MM.1S (cell line): ENCODE results near the gene MARCKSL1.

Experiments used
- DNase-seq: peaks from one replicate; pipeline ENCODE4 v3.0.0-alpha.2; 2015
- H2AFZ ChIP-seq: fragments of 300-600 bp; sonication (generic); 2 replicates; pipeline ENCODE4 v1.6.0; 2016; ENCODE audit warnings: antibody characterized with exemption, low read length
- H3F3A ChIP-seq: fragments of 300-600 bp; sonication (generic); 2 replicates; pipeline ENCODE4 v1.6.1; 2016; ENCODE audit warnings: mild to moderate bottlenecking, antibody characterized with exemption, low read length, moderate library complexity, mixed read lengths; ENCODE audit not compliant: insufficient read depth
- H3K27ac ChIP-seq: fragments of 300-600 bp; sonication (generic); 2 replicates; pipeline ENCODE4 v1.5.1; 2016; ENCODE audit warnings: mild to moderate bottlenecking, low read length
- H3K27me3 ChIP-seq: fragments of 300-600 bp; sonication (generic); replicated peaks from 2 replicates; pipeline ENCODE4 v1.6.0; 2016; ENCODE audit warnings: low read length; ENCODE audit not compliant: insufficient read depth
- H3K36me3 ChIP-seq: fragments of 300-600 bp; sonication (generic); replicated peaks from 2 replicates; pipeline ENCODE4 v1.6.1; 2016; ENCODE audit warnings: mild to moderate bottlenecking, low read length, mixed read lengths; ENCODE audit not compliant: insufficient read depth
- H3K4me1 ChIP-seq: fragments of 300-600 bp; sonication (generic); 2 replicates; pipeline ENCODE4 v1.6.1; 2016; ENCODE audit warnings: low read length, mixed read lengths
- H3K4me2 ChIP-seq: fragments of 300-600 bp; sonication (generic); 2 replicates; pipeline ENCODE4 v1.6.0; 2016; ENCODE audit warnings: low read depth, low read length
- H3K4me3 ChIP-seq: fragments of 300-600 bp; sonication (generic); 2 replicates; pipeline ENCODE4 v1.5.1; 2016; ENCODE audit warnings: low read length, mixed read lengths
- H3K79me2 ChIP-seq: fragments of 300-600 bp; sonication (generic); 2 replicates; pipeline ENCODE4 v1.6.1; 2016; ENCODE audit warnings: mixed run types, low read length, mixed read lengths
- H3K9ac ChIP-seq: fragments of 300-600 bp; sonication (generic); 2 replicates; pipeline ENCODE4 v1.6.1; 2016; ENCODE audit warnings: low read length, mixed read lengths
- H3K9me2 ChIP-seq: fragments of 300-600 bp; sonication (generic); replicated peaks from 2 replicates; pipeline ENCODE4 v1.6.1; 2016; ENCODE audit warnings: mild to moderate bottlenecking, low read length, mixed read lengths; ENCODE audit not compliant: insufficient read depth
- H3K9me3 ChIP-seq: fragments of 300-600 bp; sonication (generic); replicated peaks from 2 replicates; pipeline ENCODE4 v1.6.1; 2016; ENCODE audit warnings: mild to moderate bottlenecking, low read length, mixed read lengths; ENCODE audit not compliant: insufficient read depth
- H4K20me1 ChIP-seq: fragments of 300-600 bp; sonication (generic); 2 replicates; pipeline ENCODE4 v1.6.1; 2016; ENCODE audit warnings: mild to moderate bottlenecking, low read length, moderate library complexity, mixed read lengths; ENCODE audit not compliant: insufficient read depth
- EZH2 ChIP-seq: fragments of 300-600 bp; sonication (generic); optimal IDR thresholded peaks from 2 replicates; pipeline ENCODE3; 2017; ENCODE audit warnings: low read depth, mild to moderate bottlenecking, antibody characterized with exemption, low read length, mixed read lengths
- EZH2phosphoT487 ChIP-seq: fragments of 300-600 bp; sonication (generic); IDR thresholded peaks from 2 replicates; pipeline ENCODE4 v1.6.1; 2018; ENCODE audit warnings: antibody characterized with exemption, low read length
- TF ChIP-seq, protein P1 (sequence below): fragments of 300-600 bp; sonication (generic); IDR thresholded peaks from 2 replicates; pipeline ENCODE4 v1.5.1; 2016; ENCODE audit warnings: antibody characterized with exemption, low read length, mixed read lengths

MARCKSL1 gene

DNA sequence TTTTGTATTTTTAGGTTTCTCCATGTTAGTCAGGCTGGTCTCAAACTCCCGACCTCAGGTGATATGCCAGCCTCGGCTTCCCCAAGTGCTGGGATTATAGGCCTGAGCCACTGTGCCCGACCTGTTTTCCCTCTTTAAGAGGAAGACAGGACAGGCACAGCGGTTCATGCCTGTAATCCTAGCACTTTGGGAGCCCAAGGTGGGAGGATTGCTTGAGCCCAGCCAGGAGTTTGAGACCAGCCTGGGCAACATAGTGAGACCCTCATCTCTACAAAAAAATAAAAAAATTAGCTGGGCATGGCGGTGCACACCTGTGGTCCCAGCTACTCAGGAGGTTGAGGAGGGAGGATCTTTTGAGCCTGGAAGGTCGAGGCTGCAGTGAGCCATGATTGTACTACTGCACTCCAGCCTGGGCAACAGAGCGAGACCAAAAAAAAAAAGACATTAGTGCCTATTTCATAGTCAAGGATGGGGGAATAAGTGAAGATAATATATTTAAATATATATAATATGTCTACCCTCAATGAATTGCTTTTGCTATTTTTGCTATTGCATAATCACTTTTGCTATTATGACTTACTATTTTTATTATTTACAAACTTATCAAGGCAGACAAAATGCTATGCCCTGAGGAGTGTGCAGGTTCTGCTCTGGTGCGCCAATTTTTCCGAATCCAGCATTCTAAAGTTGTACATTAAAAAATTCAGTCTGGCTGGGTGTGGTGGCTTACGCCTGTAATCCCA lies 17.7 kb downstream of the MARCKSL1 start:
- H3K27ac ChIP-seq = no peak overlapping the region

DNA sequence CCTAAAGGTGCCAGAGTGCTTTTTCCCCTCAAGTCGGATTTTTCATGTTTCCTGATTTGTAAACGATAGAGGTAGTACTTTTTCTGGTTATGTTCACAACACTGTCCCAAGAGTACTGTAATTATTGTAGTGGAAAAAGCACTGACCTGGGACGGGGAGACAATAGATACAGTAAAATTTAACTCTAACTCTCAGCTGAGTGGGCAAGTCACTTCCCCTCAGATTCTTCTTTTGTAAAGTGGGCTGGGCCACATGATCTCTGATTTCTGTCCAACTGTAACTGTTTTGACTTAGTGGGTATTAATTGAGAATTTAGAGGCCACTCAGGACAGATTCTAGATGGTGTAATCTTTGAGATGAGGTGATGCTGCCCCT lies 19.1 kb downstream of the MARCKSL1 start:
- no peaks in the 10 kb centered on the region for H3K9me2 ChIP-seq
- no peak overlapping the region for H2AFZ ChIP-seq
- 0 out of 2 replicates have a peak, but pooled peaks cover 4% of the 10 kb centered on the region for H4K20me1 ChIP-seq
- peaks cover 8% of the 10 kb centered on the region for H3K4me1 ChIP-seq
- H3K36me3 ChIP-seq = no peaks in the 10 kb centered on the region
- H3F3A ChIP-seq = no peaks in the 10 kb centered on the region
- H3K27me3 ChIP-seq = no peaks in the 10 kb centered on the region
- H3K4me2 ChIP-seq = no peak overlapping the region
- DNase-seq = no peak
- no peak overlapping the region for H3K27ac ChIP-seq
- H3K4me3 ChIP-seq = no peak overlapping the region
- TF ChIP-seq EZH2phosphoT487 (no peak), EZH2 (no peak)
- TF ChIP-seq, protein P1, sequence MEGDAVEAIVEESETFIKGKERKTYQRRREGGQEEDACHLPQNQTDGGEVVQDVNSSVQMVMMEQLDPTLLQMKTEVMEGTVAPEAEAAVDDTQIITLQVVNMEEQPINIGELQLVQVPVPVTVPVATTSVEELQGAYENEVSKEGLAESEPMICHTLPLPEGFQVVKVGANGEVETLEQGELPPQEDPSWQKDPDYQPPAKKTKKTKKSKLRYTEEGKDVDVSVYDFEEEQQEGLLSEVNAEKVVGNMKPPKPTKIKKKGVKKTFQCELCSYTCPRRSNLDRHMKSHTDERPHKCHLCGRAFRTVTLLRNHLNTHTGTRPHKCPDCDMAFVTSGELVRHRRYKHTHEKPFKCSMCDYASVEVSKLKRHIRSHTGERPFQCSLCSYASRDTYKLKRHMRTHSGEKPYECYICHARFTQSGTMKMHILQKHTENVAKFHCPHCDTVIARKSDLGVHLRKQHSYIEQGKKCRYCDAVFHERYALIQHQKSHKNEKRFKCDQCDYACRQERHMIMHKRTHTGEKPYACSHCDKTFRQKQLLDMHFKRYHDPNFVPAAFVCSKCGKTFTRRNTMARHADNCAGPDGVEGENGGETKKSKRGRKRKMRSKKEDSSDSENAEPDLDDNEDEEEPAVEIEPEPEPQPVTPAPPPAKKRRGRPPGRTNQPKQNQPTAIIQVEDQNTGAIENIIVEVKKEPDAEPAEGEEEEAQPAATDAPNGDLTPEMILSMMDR = no peak
- no peak overlapping the region for H3K9ac ChIP-seq
- H3K9me3 ChIP-seq = no peaks in the 10 kb centered on the region
- peaks cover 61% of the 10 kb centered on the region for H3K79me2 ChIP-seq

More for the DNA sequence above, 17.7 kb downstream of the MARCKSL1 start:
- H3K9me2 ChIP-seq = no peaks in the 10 kb centered on the region
- H3K4me3 ChIP-seq = no peak overlapping the region
- 0 out of 2 replicates have a peak, but pooled peaks cover 3% of the 10 kb centered on the region for H3F3A ChIP-seq
- no peak overlapping the region for H3K4me2 ChIP-seq
- H3K27me3 ChIP-seq = no peaks in the 10 kb centered on the region
- no peak overlapping the region for H2AFZ ChIP-seq
- H3K4me1 ChIP-seq = peaks cover 13% of the 10 kb centered on the region
- 0 out of 2 replicates have a peak, but pooled peaks cover 4% of the 10 kb centered on the region for H4K20me1 ChIP-seq
- no peak for DNase-seq
- H3K79me2 ChIP-seq = peaks cover 54% of the 10 kb centered on the region
- no peaks in the 10 kb centered on the region for H3K9me3 ChIP-seq
- no peaks in the 10 kb centered on the region for H3K36me3 ChIP-seq
- H3K9ac ChIP-seq = no peak overlapping the region
- TF ChIP-seq EZH2phosphoT487 (no peak), EZH2 (no peak)
- TF ChIP-seq, protein P1 = no peak

DNA sequence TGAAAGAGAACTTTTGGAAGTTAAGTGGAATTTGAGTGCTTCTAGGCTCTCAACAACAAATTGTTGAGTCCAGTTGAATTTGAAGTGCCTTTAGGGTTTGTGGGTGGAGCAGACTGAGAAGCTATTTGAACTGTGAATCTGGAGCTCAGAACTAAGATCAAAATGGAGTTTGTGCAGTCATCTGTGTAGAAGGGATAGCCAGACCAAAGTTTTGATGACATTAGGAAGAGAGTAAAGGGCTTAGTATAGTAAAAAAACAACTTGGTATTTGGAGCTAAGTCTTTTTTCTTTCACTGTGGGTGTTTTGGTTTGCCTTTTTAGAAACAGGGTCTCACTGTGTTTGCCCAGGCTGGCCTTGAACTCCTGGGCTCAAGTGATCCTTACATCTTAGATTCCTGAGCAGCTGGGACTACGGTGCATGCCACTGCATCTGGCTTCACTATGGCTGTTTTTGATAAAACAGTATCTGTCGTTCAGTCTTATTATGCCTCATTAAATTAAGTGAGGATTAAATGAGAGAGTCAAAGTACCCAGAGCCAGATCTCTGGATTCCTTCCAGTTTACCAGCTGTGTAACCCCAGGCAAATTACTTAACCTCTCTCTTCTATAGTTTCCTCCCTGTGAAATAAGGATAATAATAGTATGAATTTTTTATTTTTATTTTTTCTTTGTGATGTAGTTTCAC lies 24.2 kb downstream of the MARCKSL1 start:
- TF ChIP-seq EZH2phosphoT487 (no peak), EZH2 (no peak)
- TF ChIP-seq, protein P1 = no peak
- no peaks in the 10 kb centered on the region for H3K27me3 ChIP-seq
- no peak overlapping the region for H2AFZ ChIP-seq
- no peaks in the 10 kb centered on the region for H3K36me3 ChIP-seq
- H4K20me1 ChIP-seq = 0 out of 2 replicates have a peak, but pooled peaks cover 4% of the 10 kb centered on the region
- no peaks in the 10 kb centered on the region for H3K4me1 ChIP-seq
- no peak overlapping the region for H3K4me2 ChIP-seq
- H3K79me2 ChIP-seq = peaks cover 85% of the 10 kb centered on the region
- H3F3A ChIP-seq = no peaks in the 10 kb centered on the region
- H3K9me3 ChIP-seq = no peaks in the 10 kb centered on the region
- no peak overlapping the region for H3K27ac ChIP-seq
- DNase-seq = no peak
- H3K9me2 ChIP-seq = no peaks in the 10 kb centered on the region
- H3K4me3 ChIP-seq = no peak overlapping the region
- H3K9ac ChIP-seq = no peak overlapping the region
